ENCODE results near the gene GPR17.

DNA sequence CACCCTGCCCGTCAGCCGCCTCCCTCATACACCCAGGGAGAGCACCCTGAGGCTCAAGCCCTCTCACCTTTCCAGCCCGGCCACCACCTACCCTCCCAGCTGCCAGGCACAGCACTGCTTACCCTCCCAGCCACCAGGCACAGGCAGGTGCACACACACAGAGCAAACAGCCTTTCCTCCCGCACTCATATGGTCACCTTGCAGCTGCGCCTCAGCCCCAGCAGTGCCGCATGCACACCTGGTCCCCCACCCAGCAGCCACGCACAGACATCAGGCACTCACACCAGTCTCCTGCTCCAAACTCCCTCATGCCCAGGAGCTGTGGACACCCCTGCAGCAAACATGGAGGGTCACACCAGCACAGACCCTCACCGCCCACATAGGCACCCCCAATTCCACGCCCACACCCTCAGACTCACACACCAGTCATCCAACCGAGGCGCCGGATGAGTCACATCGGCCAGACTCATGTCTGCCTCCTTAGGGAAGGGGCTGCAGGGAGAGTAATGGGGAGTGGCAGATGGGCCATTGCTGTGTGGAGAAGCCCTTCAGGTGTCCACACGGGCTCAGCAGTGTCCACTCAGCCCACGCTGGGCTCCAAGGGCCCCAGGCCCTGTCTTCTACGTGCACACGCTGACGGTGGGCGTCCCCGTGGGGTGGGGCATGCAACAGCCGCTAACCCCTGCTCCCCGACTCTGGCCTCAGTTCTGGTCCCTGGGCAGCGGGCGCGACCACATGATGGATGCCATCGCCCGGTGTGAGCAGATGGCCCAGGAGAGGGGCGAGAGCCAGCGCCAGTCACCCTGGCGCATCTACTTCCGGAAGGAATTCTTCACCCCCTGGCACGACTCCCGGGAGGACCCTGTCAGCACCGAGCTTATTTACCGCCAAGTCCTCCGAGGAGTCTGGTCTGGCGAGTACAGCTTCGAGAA lies 22.3 kb upstream of the GPR17 start:
- TF ChIP-seq, protein P1, sequence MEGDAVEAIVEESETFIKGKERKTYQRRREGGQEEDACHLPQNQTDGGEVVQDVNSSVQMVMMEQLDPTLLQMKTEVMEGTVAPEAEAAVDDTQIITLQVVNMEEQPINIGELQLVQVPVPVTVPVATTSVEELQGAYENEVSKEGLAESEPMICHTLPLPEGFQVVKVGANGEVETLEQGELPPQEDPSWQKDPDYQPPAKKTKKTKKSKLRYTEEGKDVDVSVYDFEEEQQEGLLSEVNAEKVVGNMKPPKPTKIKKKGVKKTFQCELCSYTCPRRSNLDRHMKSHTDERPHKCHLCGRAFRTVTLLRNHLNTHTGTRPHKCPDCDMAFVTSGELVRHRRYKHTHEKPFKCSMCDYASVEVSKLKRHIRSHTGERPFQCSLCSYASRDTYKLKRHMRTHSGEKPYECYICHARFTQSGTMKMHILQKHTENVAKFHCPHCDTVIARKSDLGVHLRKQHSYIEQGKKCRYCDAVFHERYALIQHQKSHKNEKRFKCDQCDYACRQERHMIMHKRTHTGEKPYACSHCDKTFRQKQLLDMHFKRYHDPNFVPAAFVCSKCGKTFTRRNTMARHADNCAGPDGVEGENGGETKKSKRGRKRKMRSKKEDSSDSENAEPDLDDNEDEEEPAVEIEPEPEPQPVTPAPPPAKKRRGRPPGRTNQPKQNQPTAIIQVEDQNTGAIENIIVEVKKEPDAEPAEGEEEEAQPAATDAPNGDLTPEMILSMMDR (conservative IDR thresholded peaks at IDR 0.05 in 1 of 2, IDR thresholded peaks at IDR 0.05 in 1 of 2; ENCODE audit: extremely low read depth in 1 of 2, insufficient read depth in 1 of 2, low read depth in 1 of 2, low read length in 2 of 2) = no peak
- TF ChIP-seq EZH2 (IDR thresholded peaks at IDR 0.05; ENCODE audit: borderline replicate concordance, low read length) = no peak
